ENCODE results near the gene BAHD1.

GRCh38 chr15:40420071-40420713, 20.6 kb upstream of the BAHD1 start:
- no peak for TF ChIP-seq CTCF (IDR thresholded peaks at IDR 0.05)
- TF ChIP-seq POLR2A (IDR thresholded peaks at IDR 0.05): no peak
- TF ChIP-seq EP300 (IDR thresholded peaks at IDR 0.05): no peak

Data from ovary (tissue), 3 donors.